Measurements from ENCODE around the gene GLIS2. TPM values are rescaled to one million over a fixed set of nuclear protein-coding genes. Genes with fewer than 3 reads are reported as not detected.

GLIS2 gene
- polyA plus RNA-seq (2012; ENCODE audit: insufficient read length, low read depth), result 17.4 TPM

- TF ChIP-seq TAF1 (IDR thresholded peaks at IDR 0.05; ENCODE audit: borderline replicate concordance, insufficient read depth, low read length) (no peak), FOXP2 (optimal IDR thresholded peaks at IDR 0.05; ENCODE audit: borderline replicate concordance, extremely low read depth, extremely low read length, insufficient read depth) (no peak), POLR2AphosphoS5 (IDR thresholded peaks at IDR 0.05; ENCODE audit: low read depth, low read length) (no peak), REST (IDR thresholded peaks at IDR 0.05; ENCODE audit: insufficient read depth in 1 of 2, low read depth in 2 of 2, low read length in 2 of 2) (no peak), SIN3A (IDR thresholded peaks at IDR 0.05; ENCODE audit: borderline replicate concordance, insufficient read depth, low read length) (no peak)
These were observed at the start of gene GLIS2 for GRCh38 chr16:4315186-4316107. GLIS2 (plus strand) TSS chr16:4316067; CDS start chr16:4332281, 16,214 bp downstream.

GRCh38 chr16:4266372-4266771 is 49.5 kb upstream of the GLIS2 start:
- TF ChIP-seq TAF1 (IDR thresholded peaks at IDR 0.05; ENCODE audit: borderline replicate concordance, insufficient read depth, low read length) (no peak), POLR2AphosphoS5 (IDR thresholded peaks at IDR 0.05; ENCODE audit: low read depth, low read length) (no peak), FOXP2 (optimal IDR thresholded peaks at IDR 0.05; ENCODE audit: borderline replicate concordance, extremely low read depth, extremely low read length, insufficient read depth) (no peak), SIN3A (IDR thresholded peaks at IDR 0.05; ENCODE audit: borderline replicate concordance, insufficient read depth, low read length) (no peak), REST (IDR thresholded peaks at IDR 0.05; ENCODE audit: insufficient read depth in 1 of 2, low read depth in 2 of 2, low read length in 2 of 2) (no peak)

GRCh38 chr16:4270091-4270490 is 45.8 kb upstream of the GLIS2 start:
- TF ChIP-seq FOXP2 (optimal IDR thresholded peaks at IDR 0.05; ENCODE audit: borderline replicate concordance, extremely low read depth, extremely low read length, insufficient read depth), result no peak
- TF ChIP-seq TAF1 (IDR thresholded peaks at IDR 0.05; ENCODE audit: borderline replicate concordance, insufficient read depth, low read length), result no peak
- TF ChIP-seq POLR2AphosphoS5 (IDR thresholded peaks at IDR 0.05; ENCODE audit: low read depth, low read length), result no peak
- no peak for TF ChIP-seq REST (IDR thresholded peaks at IDR 0.05; ENCODE audit: insufficient read depth in 1 of 2, low read depth in 2 of 2, low read length in 2 of 2)
- no peak for TF ChIP-seq SIN3A (IDR thresholded peaks at IDR 0.05; ENCODE audit: borderline replicate concordance, insufficient read depth, low read length)

GRCh38 chr16:4270595-4270994 is 45.3 kb upstream of the GLIS2 start:
- no peak for TF ChIP-seq TAF1 (IDR thresholded peaks at IDR 0.05; ENCODE audit: borderline replicate concordance, insufficient read depth, low read length)
- TF ChIP-seq SIN3A (IDR thresholded peaks at IDR 0.05; ENCODE audit: borderline replicate concordance, insufficient read depth, low read length), result no peak
- no peak for TF ChIP-seq REST (IDR thresholded peaks at IDR 0.05; ENCODE audit: insufficient read depth in 1 of 2, low read depth in 2 of 2, low read length in 2 of 2)
- TF ChIP-seq POLR2AphosphoS5 (IDR thresholded peaks at IDR 0.05; ENCODE audit: low read depth, low read length), result no peak
- TF ChIP-seq FOXP2 (optimal IDR thresholded peaks at IDR 0.05; ENCODE audit: borderline replicate concordance, extremely low read depth, extremely low read length, insufficient read depth), result no peak
